Ishikawa (cell line): ENCODE data around the gene COL26A1.

Experiments
- CEBPB ChIP-seq: IDR thresholded peaks from 2 replicates; pipeline ENCODE4 v1.6.1; 2012
- CREB1 ChIP-seq: IDR thresholded peaks from 2 replicates; pipeline ENCODE4 v1.6.1; 2012; ENCODE audit warnings: low read depth
- EGR1 ChIP-seq: IDR thresholded peaks from 2 replicates; pipeline ENCODE4 v1.6.1; 2012
- EP300 ChIP-seq: IDR thresholded peaks from 2 replicates; pipeline ENCODE4 v1.6.1; 2012; ENCODE audit warnings: borderline replicate concordance
- FOXM1 ChIP-seq: IDR thresholded peaks from 2 replicates; pipeline ENCODE4 v1.6.1; 2012; ENCODE audit warnings: low read depth, borderline replicate concordance
- MAX ChIP-seq: IDR thresholded peaks from 2 replicates; pipeline ENCODE4 v1.6.1; 2012
- NFIC ChIP-seq: IDR thresholded peaks from 2 replicates; pipeline ENCODE4 v1.6.1; 2012
- RAD21 ChIP-seq: IDR thresholded peaks from 2 replicates; pipeline ENCODE4 v1.6.1; 2012; ENCODE audit warnings: low read depth
- REST ChIP-seq: IDR thresholded peaks from 2 replicates; pipeline ENCODE4 v1.6.1; 2012; ENCODE audit warnings: low read depth, mild to moderate bottlenecking
- TAF1 ChIP-seq: IDR thresholded peaks from 2 replicates; pipeline ENCODE4 v1.6.1; 2012; ENCODE audit warnings: low read depth, mild to moderate bottlenecking
- TCF12 ChIP-seq: IDR thresholded peaks from 2 replicates; pipeline ENCODE4 v1.6.1; 2012; ENCODE audit warnings: low read depth
- TEAD4 ChIP-seq: IDR thresholded peaks from 2 replicates; pipeline ENCODE4 v1.6.1; 2012
- USF1 ChIP-seq: IDR thresholded peaks from 2 replicates; pipeline ENCODE4 v1.6.1; 2012
- YY1 ChIP-seq: IDR thresholded peaks from 2 replicates; pipeline ENCODE4 v1.6.1; 2012; ENCODE audit warnings: low read depth
- ZBTB7A ChIP-seq: IDR thresholded peaks from 2 replicates; pipeline ENCODE4 v1.6.1; 2012; ENCODE audit warnings: low read depth

Gene COL26A1

GRCh38 chr7:101532400-101533102 lies 169.9 kb downstream of the COL26A1 start:
- TF ChIP-seq MAX = no peak
- TF ChIP-seq REST = no peak
- TF ChIP-seq YY1 = no peak
- no peak for TF ChIP-seq TEAD4
- TF ChIP-seq TAF1 = no peak

GRCh38 chr7:101533103-101533465 lies 170.4 kb downstream of the COL26A1 start:
- no peak for TF ChIP-seq CREB1

- TF ChIP-seq EGR1 = no peak
- no peak for TF ChIP-seq CREB1
- TF ChIP-seq RAD21 = no peak
- TF ChIP-seq NFIC = no peak
- TF ChIP-seq TEAD4 = no peak
- TF ChIP-seq FOXM1 = no peak
- no peak for TF ChIP-seq USF1
- no peak for TF ChIP-seq TAF1
- no peak for TF ChIP-seq EP300
- TF ChIP-seq CEBPB = no peak
- no peak for TF ChIP-seq TCF12
- TF ChIP-seq YY1 = no peak
- no peak for TF ChIP-seq MAX
- TF ChIP-seq ZBTB7A = no peak
- no peak for TF ChIP-seq REST
These were observed 171.5 kb downstream of the COL26A1 start for GRCh38 chr7:101534015-101534803.

- no peak for TF ChIP-seq RAD21
These were observed 172.2 kb downstream of the COL26A1 start for GRCh38 chr7:101534873-101535272.

- no peak for TF ChIP-seq MAX
- TF ChIP-seq TEAD4 = no peak
- no peak for TF ChIP-seq ZBTB7A
- TF ChIP-seq YY1 = no peak
- TF ChIP-seq EGR1 = no peak
- TF ChIP-seq TCF12 = no peak
- no peak for TF ChIP-seq NFIC
- no peak for TF ChIP-seq REST
- no peak for TF ChIP-seq RAD21
- TF ChIP-seq USF1 = no peak
- no peak for TF ChIP-seq TAF1
These were observed 172.7 kb downstream of the COL26A1 start for GRCh38 chr7:101535351-101535751.
